Tibial artery (tissue), 4 donors: ENCODE results near the gene FICD.

Experiments used
- DNase-seq, 2 donors: peaks; one replicate each; pipeline ENCODE4 v3.0.0-alpha.2; 2019
- H3K27ac ChIP-seq, 2 donors: fragments of 200-600 bp; sonication (generic) in 1 of 2; 1 replicate in 1 of 2; 2 replicates in 1 of 2; pipeline ENCODE4 v1.5.1; 2018 to 2019; ENCODE audit warnings: mild to moderate bottlenecking in 1 of 2
- H3K27me3 ChIP-seq, 2 donors: fragments of 200-600 bp; sonication (generic) in 1 of 2; one replicate each; pipeline versions ENCODE4 v1.5.1 to v1.6.0; 2016 to 2019
- H3K36me3 ChIP-seq, 3 donors: fragments of 200-600 bp; sonication (generic) in 2 of 3; one replicate each; pipeline ENCODE4 v1.5.1; 2016 to 2019; ENCODE audit warnings: mild to moderate bottlenecking in 2 of 3
- H3K4me1 ChIP-seq, 4 donors: fragments of 200-600 bp; sonication (generic) in 2 of 4; 1 replicate in 3 of 4; 2 replicates in 1 of 4; pipeline ENCODE4 v1.5.1; 2016 to 2019
- H3K4me3 ChIP-seq, 2 donors: fragments of 200-600 bp; sonication (generic) in 1 of 2; 1 replicate in 1 of 2; 2 replicates in 1 of 2; pipeline ENCODE4 v1.5.1; 2018 to 2019; ENCODE audit warnings: mild to moderate bottlenecking in 2 of 2
- H3K9me3 ChIP-seq, 3 donors: fragments of 200-600 bp; sonication (generic) in 1 of 3; one replicate each; pipeline ENCODE4 v1.5.1; 2016 to 2019
- intact Hi-C: fragments of 100-400 bp; cut with DNase I; formaldehyde crosslinking; loops from one replicate; pipeline ENCODE4 v1.15.0; 2023; ENCODE audit warnings: low total_unique reads
- TF ChIP-seq, protein P1 (sequence below), 2 experiments: fragments of 200-600 bp in 1 of 2; fragments of 450-650 bp in 1 of 2; IDR thresholded peaks; one replicate each; pipeline ENCODE4 v1.5.1; 2017 to 2019; ENCODE audit warnings: antibody characterized with exemption in 2 of 2, mild to moderate bottlenecking in 1 of 2, moderate library complexity in 1 of 2

FICD gene

DNA sequence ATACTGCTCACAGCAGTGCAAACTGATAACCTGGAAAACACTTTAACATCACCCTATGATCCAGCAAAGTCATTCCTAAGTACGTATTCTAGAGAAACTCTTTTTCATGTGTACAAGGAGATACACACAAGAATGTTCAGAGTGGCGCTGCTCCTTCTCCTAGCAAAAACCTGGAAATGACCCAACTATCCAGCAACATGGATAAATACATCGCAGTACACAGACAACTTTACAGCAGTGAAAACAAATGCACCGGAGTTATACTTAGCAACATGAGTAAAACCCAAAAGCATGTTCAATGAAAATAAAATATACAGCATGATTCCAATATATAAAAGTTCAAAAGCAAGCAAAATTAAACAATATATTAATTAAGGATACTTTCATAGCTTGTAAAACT, 27.2 kb downstream of the FICD start:
- H3K36me3 ChIP-seq, result peaks cover 47 to 71% (median 50%) of the 10 kb centered on the region in 3 donors
- intact Hi-C loops, result no loop called here

DNA sequence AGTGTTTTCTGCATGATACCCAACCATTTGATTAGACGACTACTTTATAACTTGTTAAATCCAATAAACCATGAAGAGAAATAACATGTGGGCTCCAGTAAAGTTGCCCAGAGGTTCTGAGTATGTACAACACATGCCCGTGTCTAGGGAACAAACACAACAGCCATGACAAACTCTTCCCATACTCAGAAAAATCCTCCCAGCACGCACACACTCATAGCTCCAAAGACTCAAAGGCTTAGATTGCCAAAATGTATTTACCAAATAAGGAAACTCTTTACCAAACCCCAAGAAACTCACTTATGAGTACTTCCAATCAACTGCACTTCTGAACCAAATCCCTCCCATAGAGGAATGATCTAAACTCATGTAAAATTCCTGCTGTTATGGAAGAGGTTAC, 28.6 kb downstream of the FICD start:
- TF ChIP-seq, protein P1, sequence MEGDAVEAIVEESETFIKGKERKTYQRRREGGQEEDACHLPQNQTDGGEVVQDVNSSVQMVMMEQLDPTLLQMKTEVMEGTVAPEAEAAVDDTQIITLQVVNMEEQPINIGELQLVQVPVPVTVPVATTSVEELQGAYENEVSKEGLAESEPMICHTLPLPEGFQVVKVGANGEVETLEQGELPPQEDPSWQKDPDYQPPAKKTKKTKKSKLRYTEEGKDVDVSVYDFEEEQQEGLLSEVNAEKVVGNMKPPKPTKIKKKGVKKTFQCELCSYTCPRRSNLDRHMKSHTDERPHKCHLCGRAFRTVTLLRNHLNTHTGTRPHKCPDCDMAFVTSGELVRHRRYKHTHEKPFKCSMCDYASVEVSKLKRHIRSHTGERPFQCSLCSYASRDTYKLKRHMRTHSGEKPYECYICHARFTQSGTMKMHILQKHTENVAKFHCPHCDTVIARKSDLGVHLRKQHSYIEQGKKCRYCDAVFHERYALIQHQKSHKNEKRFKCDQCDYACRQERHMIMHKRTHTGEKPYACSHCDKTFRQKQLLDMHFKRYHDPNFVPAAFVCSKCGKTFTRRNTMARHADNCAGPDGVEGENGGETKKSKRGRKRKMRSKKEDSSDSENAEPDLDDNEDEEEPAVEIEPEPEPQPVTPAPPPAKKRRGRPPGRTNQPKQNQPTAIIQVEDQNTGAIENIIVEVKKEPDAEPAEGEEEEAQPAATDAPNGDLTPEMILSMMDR (IDR thresholded peaks at IDR 0.05), result no peak
- DNase-seq, result no peak
- Histone ChIP-seq H3K27ac (no peak overlapping the region), H3K27me3 (no peaks in the 10 kb centered on the region), H3K9me3 (no peaks in the 10 kb centered on the region), H3K4me3 (no peak overlapping the region), H3K4me1 (peaks cover 0 to 5% (median 0%) of the 10 kb centered on the region in 4 donors), H3K36me3 (peaks cover 53 to 71% (median 54%) of the 10 kb centered on the region in 3 donors)
- intact Hi-C loops, result no loop called here

More for the DNA sequence above, 27.2 kb downstream of the FICD start:
- no peaks in the 10 kb centered on the region for H3K9me3 ChIP-seq
- DNase-seq, result no peak
- no peak overlapping the region for H3K4me3 ChIP-seq
- no peak overlapping the region for H3K27ac ChIP-seq
- TF ChIP-seq, protein P1 (IDR thresholded peaks at IDR 0.05), result no peak
- no peaks in the 10 kb centered on the region for H3K27me3 ChIP-seq
- H3K4me1 ChIP-seq, result peaks cover 0 to 5% (median 0%) of the 10 kb centered on the region in 4 donors

DNA sequence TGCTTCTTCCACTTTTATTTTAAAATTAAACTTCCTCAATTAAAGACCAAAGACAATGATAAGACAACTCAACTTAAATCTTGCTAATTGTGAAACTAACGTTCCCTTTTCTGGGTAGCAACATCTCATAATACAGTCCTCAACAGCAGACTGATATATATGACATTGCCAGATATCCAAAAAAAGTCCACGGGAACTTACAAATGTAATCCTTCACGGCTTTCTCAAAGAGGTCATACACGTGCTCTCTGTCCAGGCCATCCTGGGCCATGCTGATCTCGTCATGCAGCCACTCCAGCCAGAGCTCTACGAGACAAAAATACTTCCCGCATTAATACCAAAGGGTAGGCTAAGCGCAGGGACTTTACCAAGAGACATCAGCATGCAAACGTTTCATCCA, 32.6 kb downstream of the FICD start:
- no peak overlapping the region for H3K27ac ChIP-seq
- intact Hi-C loops, result no loop called here
- TF ChIP-seq, protein P1 (IDR thresholded peaks at IDR 0.05), result no peak
- no peaks in the 10 kb centered on the region for H3K9me3 ChIP-seq
- DNase-seq, result no peak
- peaks cover 0 to 24% (median 0%) of the 10 kb centered on the region in 4 donors for H3K4me1 ChIP-seq
- H3K4me3 ChIP-seq, result no peak overlapping the region
- no peaks in the 10 kb centered on the region for H3K27me3 ChIP-seq
- peaks cover 56 to 61% (median 56%) of the 10 kb centered on the region in 3 donors for H3K36me3 ChIP-seq

DNA sequence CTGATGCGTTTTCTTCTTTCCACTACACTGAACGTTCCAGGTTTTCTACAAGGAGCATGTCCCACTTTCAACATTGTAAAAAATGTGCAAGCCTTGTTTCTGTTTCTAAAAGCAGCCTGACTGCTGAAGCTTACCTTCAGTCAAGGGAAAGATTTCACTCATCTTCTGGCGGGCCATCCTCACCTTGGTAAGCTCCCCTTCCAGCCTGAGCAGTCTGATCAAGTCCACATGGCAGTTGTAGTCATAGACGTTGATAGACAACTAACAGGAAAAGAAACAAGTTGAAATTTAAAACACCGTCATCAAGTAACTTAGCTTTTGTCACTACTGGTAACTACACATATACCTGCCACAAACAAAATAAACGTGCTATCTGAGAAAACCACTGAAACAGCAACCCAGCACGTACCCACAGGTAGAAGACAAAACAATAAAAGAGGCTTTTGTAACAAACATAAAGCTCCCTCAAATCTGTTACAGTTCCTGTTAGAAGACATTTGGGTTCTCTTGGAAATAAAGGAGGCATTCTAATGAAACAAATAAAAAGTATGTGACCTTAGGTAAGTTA, 34.0 kb downstream of the FICD start:
- no peak overlapping the region for H3K4me3 ChIP-seq
- intact Hi-C loops, result no loop called here
- H3K27ac ChIP-seq, result no peak overlapping the region
- H3K27me3 ChIP-seq, result no peaks in the 10 kb centered on the region
- peaks cover 0 to 29% (median 0%) of the 10 kb centered on the region in 4 donors for H3K4me1 ChIP-seq
- TF ChIP-seq, protein P1 (IDR thresholded peaks at IDR 0.05), result no peak
- H3K9me3 ChIP-seq, result no peaks in the 10 kb centered on the region
- DNase-seq, result no peak
- H3K36me3 ChIP-seq, result peaks cover 42 to 48% (median 44%) of the 10 kb centered on the region in 3 donors

DNA sequence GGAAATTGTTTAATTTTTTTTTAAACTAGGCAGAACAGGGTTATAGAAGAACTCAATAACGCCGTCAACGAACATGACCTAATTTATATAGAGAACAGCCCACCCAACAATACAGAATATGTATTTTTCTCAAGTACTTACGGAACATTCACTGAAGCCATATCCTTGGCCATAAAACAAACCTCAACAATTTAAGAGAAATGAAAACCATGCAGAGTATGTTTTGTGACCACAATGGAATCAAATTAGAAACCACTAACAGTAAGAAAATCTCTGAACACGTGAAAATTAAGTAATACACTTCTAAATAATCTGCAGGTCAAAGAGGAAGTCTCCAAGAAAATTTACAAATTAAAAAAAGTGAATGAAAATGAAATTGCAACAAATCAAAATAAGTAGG, 36.5 kb downstream of the FICD start:
- Histone ChIP-seq H3K4me1 (peaks cover 0 to 48% (median 6%) of the 10 kb centered on the region in 4 donors), H3K36me3 (peaks cover 23 to 26% (median 25%) of the 10 kb centered on the region in 3 donors), H3K27me3 (no peaks in the 10 kb centered on the region), H3K27ac (no peak overlapping the region), H3K9me3 (no peaks in the 10 kb centered on the region), H3K4me3 (no peak overlapping the region)
- TF ChIP-seq, protein P1 (IDR thresholded peaks at IDR 0.05), result no peak
- intact Hi-C loops, result no loop called here
- DNase-seq, result no peak
